HEK293 (cell line): ENCODE measurements around the gene DCUN1D2.

Experiments used
- CTCF ChIA-PET: fragments of 350-600 bp; formaldehyde crosslinking; extraction: SDS; loops from one replicate; lab custom pipeline; 2021; ENCODE audit warnings: antibody characterized with exemption; lab: Yijun Ruan, JAX
- POLR2A ChIA-PET: fragments of 300-600 bp; formaldehyde crosslinking; extraction: SDS; loops from one replicate; lab custom pipeline; 2020; ENCODE audit warnings: antibody characterized with exemption, inconsistent platforms; lab: Yijun Ruan, JAX
- H3K27ac ChIP-seq: fragments of 200-500 bp; sonication (Bioruptor generic); 2 replicates; pipeline ENCODE4 v1.5.1; 2014; ENCODE audit warnings: low read depth, low read length, control low read depth, inconsistent platforms; ENCODE audit errors: extremely low read depth
- H3K36me3 ChIP-seq, 2 experiments: fragments of 200-500 bp in 1 of 2; sonication (Bioruptor generic) in 1 of 2; 1 replicate in 1 of 2; 2 replicates in 1 of 2; pipeline ENCODE4 v1.5.1; 2014 to 2017; ENCODE audit warnings: inconsistent platforms in 2 of 2, low read length in 2 of 2; ENCODE audit not compliant: control insufficient read depth in 2 of 2, insufficient read depth in 1 of 2
- H3K4me1 ChIP-seq: fragments of 200-500 bp; sonication (Bioruptor generic); 2 replicates; pipeline ENCODE4 v1.5.1; 2014; ENCODE audit warnings: mild to moderate bottlenecking, low read length, inconsistent platforms; ENCODE audit not compliant: control insufficient read depth, insufficient read depth
- H3K4me3 ChIP-seq: 2 replicates; pipeline ENCODE4 v1.5.1; 2011; ENCODE audit warnings: low read depth, mild to moderate bottlenecking, control low read depth, low read length, moderate library complexity
- H3K9me3 ChIP-seq: fragments of 200-500 bp; sonication (Bioruptor generic); 2 replicates; pipeline ENCODE4 v1.5.1; 2014; ENCODE audit warnings: low read depth, low read length, inconsistent platforms; ENCODE audit not compliant: control insufficient read depth, insufficient read depth
- ZBTB1 ChIP-seq: fragments of 450-650 bp; formaldehyde crosslinking; IDR thresholded peaks from 2 replicates; pipeline ENCODE4 v1.5.1; 2016; ENCODE audit warnings: missing biosample characterization, missing genetic modification characterization
- ZNF133 ChIP-seq: fragments of 450-650 bp; formaldehyde crosslinking; IDR thresholded peaks from 2 replicates; pipeline ENCODE4 v1.5.1; 2016; ENCODE audit warnings: missing biosample characterization, missing genetic modification characterization
- ZNF2 ChIP-seq: fragments of 450-650 bp; formaldehyde crosslinking; IDR thresholded peaks from 2 replicates; pipeline ENCODE4 v1.5.1; 2016; ENCODE audit warnings: missing biosample characterization, missing genetic modification characterization
- ZNF223 ChIP-seq: fragments of 450-650 bp; formaldehyde crosslinking; IDR thresholded peaks from 2 replicates; pipeline ENCODE4 v1.5.1; 2016; ENCODE audit warnings: missing biosample characterization, missing genetic modification characterization
- ZNF266 ChIP-seq: fragments of 450-650 bp; formaldehyde crosslinking; IDR thresholded peaks from 2 replicates; pipeline ENCODE4 v1.5.1; 2016; ENCODE audit warnings: missing biosample characterization, missing genetic modification characterization, low read depth
- ZNF404 ChIP-seq: fragments of 450-650 bp; formaldehyde crosslinking; IDR thresholded peaks from 2 replicates; pipeline ENCODE4 v1.5.1; 2017; ENCODE audit warnings: missing biosample characterization, missing genetic modification characterization
- ZNF560 ChIP-seq: fragments of 450-650 bp; formaldehyde crosslinking; IDR thresholded peaks from 2 replicates; pipeline ENCODE4 v1.5.1; 2017; ENCODE audit warnings: missing biosample characterization, missing genetic modification characterization, borderline replicate concordance
- ZNF664 ChIP-seq: fragments of 450-650 bp; formaldehyde crosslinking; IDR thresholded peaks from 2 replicates; pipeline ENCODE4 v1.5.1; 2016; ENCODE audit warnings: missing biosample characterization, missing genetic modification characterization
- TF ChIP-seq, protein P1 (sequence below): fragments of 450-650 bp; formaldehyde crosslinking; IDR thresholded peaks from 2 replicates; pipeline ENCODE4 v1.5.1; 2017; ENCODE audit warnings: missing biosample characterization, missing genetic modification characterization
- TF ChIP-seq, protein P2 (sequence below): fragments of 450-650 bp; formaldehyde crosslinking; IDR thresholded peaks from 2 replicates; pipeline ENCODE4 v1.5.1; 2016; ENCODE audit warnings: missing biosample characterization, missing genetic modification characterization
- TF ChIP-seq, protein P3 (sequence below): fragments of 450-650 bp; formaldehyde crosslinking; conservative IDR thresholded peaks from 2 replicates; pipeline ENCODE4 v1.5.1; 2016; ENCODE audit warnings: low read depth, missing biosample characterization, missing genetic modification characterization
- TF ChIP-seq, protein P4 (sequence below): fragments of 450-650 bp; formaldehyde crosslinking; IDR thresholded peaks from 2 replicates; pipeline ENCODE4 v1.5.1; 2016; ENCODE audit warnings: missing biosample characterization, missing genetic modification characterization

DCUN1D2 gene

DNA sequence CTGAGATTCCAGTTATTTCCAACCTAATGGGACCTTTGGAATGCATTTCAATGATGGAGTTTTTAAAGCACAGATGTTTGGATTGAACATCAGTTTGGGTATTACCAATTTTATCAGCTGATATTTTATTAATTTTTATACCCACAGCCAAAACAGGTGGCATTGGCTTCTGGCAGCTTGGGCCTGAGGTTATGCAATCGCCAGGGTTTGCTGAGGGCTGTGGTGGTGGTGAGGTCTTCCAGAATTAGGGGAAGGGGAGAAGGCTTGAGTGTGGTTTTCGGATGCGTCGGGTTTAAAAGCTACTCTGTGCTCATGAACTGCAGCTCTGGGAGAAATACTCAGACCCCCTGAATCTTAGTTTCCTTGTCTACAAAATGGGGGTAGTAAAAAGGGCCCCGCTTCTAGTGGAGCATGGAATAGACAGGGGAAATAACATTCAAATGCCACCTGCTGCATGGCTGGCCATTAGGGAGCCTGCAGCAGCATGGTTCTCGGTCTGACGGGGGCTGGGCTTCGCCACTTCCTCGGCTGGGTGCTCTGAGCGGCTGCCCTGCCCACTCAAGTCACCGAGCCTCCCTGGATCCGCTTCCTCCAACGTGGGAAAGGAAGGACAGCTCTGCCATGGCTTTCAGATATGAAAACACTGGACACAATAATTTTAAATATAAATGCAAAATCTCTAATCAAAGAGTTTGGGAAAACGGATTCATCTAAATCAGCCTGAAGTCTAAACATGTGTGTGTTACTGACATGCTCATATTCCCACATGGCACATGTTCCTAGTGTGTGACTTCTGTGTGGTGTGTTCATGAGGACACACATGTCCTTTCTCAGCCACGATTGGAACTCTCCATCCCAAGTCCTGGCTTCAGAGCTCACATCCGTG lies 72.4 kb downstream of the DCUN1D2 start:
- POLR2A ChIA-PET, result no interaction called here

DNA sequence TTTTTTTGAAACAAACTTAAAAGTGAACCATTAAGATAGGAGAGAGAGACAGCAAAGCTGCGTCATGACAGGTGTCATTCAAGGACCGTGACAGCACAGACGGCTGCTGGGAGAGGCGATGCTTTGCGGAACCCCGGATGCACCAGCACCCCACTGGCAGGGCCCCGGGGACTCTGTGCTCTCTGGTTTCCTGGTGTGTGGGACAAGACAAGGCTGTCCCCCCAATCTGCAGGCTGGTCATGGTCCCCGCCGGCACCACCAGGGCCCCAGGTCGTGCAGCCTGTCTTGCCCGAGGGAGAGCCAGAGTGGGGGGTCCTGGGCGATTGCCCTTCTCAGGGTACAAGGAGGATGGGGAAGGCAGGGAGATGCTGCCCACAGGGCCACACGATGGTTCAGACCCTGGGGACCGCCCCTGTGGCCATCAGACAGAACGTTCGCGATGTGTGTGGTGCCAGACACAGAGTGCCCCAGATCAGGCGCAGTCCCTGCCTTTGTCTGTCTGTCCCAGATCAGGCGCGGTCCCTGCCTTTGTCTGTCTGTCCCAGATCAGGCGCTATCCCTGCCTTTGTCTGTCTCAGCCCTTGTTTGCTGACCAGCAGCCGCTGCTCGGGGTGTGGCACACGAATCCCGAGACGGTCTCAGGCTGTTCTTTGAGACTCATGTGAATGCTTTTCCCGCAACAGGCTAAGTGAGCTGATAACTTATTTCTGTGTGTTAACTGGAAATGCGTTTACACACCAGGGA lies 73.3 kb downstream of the DCUN1D2 start:
- no peaks in the 10 kb centered on the region for H3K9me3 ChIP-seq
- no peak overlapping the region for H3K4me3 ChIP-seq
- H3K27ac ChIP-seq, result no peak overlapping the region
- no peak for TF ChIP-seq ZNF266 (tag by site-specific recombination)
- no peak for TF ChIP-seq ZNF404 (tag by site-specific recombination)
- TF ChIP-seq, protein P1, sequence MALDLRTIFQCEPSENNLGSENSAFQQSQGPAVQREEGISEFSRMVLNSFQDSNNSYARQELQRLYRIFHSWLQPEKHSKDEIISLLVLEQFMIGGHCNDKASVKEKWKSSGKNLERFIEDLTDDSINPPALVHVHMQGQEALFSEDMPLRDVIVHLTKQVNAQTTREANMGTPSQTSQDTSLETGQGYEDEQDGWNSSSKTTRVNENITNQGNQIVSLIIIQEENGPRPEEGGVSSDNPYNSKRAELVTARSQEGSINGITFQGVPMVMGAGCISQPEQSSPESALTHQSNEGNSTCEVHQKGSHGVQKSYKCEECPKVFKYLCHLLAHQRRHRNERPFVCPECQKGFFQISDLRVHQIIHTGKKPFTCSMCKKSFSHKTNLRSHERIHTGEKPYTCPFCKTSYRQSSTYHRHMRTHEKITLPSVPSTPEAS, result no peak
- TF ChIP-seq, protein P2, sequence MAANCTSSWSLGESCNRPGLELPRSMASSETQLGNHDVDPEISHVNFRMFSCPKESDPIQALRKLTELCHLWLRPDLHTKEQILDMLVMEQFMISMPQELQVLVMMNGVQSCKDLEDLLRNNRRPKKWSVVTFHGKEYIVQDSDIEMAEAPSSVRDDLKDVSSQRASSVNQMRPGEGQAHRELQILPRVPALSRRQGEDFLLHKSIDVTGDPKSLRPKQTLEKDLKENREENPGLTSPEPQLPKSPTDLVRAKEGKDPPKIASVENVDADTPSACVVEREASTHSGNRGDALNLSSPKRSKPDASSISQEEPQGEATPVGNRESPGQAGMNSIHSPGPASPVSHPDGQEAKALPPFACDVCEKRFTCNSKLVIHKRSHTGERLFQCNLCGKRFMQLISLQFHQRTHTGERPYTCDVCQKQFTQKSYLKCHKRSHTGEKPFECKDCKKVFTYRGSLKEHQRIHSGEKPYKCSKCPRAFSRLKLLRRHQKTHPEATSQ, result no peak
- no peak for TF ChIP-seq ZNF664 (tag by site-specific recombination)
- CTCF ChIA-PET, result no interaction called here
- no peaks in the 10 kb centered on the region for H3K4me1 ChIP-seq
- POLR2A ChIA-PET, result no interaction called here
- no peaks in the 10 kb centered on the region for H3K36me3 ChIP-seq

More for the DNA sequence above, 72.4 kb downstream of the DCUN1D2 start:
- no peak overlapping the region for H3K4me3 ChIP-seq
- TF ChIP-seq ZNF664 (tag by site-specific recombination), result no peak
- TF ChIP-seq ZNF560 (tag by site-specific recombination), result no peak
- TF ChIP-seq ZNF2 (tag by site-specific recombination), result no peak
- TF ChIP-seq ZBTB1 (tag by site-specific recombination), result no peak
- TF ChIP-seq, protein P3, sequence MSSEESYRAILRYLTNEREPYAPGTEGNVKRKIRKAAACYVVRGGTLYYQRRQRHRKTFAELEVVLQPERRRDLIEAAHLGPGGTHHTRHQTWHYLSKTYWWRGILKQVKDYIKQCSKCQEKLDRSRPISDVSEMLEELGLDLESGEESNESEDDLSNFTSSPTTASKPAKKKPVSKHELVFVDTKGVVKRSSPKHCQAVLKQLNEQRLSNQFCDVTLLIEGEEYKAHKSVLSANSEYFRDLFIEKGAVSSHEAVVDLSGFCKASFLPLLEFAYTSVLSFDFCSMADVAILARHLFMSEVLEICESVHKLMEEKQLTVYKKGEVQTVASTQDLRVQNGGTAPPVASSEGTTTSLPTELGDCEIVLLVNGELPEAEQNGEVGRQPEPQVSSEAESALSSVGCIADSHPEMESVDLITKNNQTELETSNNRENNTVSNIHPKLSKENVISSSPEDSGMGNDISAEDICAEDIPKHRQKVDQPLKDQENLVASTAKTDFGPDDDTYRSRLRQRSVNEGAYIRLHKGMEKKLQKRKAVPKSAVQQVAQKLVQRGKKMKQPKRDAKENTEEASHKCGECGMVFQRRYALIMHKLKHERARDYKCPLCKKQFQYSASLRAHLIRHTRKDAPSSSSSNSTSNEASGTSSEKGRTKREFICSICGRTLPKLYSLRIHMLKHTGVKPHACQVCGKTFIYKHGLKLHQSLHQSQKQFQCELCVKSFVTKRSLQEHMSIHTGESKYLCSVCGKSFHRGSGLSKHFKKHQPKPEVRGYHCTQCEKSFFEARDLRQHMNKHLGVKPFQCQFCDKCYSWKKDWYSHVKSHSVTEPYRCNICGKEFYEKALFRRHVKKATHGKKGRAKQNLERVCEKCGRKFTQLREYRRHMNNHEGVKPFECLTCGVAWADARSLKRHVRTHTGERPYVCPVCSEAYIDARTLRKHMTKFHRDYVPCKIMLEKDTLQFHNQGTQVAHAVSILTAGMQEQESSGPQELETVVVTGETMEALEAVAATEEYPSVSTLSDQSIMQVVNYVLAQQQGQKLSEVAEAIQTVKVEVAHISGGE (tag by site-specific recombination), result no peak
- no peak for TF ChIP-seq ZNF133
- TF ChIP-seq, protein P4, sequence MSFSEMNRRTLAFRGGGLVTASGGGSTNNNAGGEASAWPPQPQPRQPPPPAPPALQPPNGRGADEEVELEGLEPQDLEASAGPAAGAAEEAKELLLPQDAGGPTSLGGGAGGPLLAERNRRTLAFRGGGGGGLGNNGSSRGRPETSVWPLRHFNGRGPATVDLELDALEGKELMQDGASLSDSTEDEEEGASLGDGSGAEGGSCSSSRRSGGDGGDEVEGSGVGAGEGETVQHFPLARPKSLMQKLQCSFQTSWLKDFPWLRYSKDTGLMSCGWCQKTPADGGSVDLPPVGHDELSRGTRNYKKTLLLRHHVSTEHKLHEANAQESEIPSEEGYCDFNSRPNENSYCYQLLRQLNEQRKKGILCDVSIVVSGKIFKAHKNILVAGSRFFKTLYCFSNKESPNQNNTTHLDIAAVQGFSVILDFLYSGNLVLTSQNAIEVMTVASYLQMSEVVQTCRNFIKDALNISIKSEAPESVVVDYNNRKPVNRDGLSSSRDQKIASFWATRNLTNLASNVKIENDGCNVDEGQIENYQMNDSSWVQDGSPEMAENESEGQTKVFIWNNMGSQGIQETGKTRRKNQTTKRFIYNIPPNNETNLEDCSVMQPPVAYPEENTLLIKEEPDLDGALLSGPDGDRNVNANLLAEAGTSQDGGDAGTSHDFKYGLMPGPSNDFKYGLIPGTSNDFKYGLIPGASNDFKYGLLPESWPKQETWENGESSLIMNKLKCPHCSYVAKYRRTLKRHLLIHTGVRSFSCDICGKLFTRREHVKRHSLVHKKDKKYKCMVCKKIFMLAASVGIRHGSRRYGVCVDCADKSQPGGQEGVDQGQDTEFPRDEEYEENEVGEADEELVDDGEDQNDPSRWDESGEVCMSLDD, result no peak
- no peak for TF ChIP-seq ZNF223
- TF ChIP-seq, all 188 proteins: peak for 0
- H3K9me3 ChIP-seq, result no peaks in the 10 kb centered on the region
- CTCF ChIA-PET, result interaction anchor here (0.6 kb wide), 1 partner anchor 66 kb away, joined by 4 read pairs; no protein-coding TSS in a partner anchor
- H3K4me1 ChIP-seq, result no peaks in the 10 kb centered on the region
- H3K36me3 ChIP-seq, result no peaks in the 10 kb centered on the region
- no peak overlapping the region for H3K27ac ChIP-seq
